Measurements from ENCODE around the gene CHCHD6.

Gene CHCHD6

GRCh38 chr3:126927401-126927750 lies 223.3 kb downstream of the CHCHD6 start:
- H3K4me1 ChIP-seq: no peaks in the 10 kb centered on the region
- TF ChIP-seq CTCF (IDR thresholded peaks at IDR 0.05): no peak
- no peak overlapping the region for H3K9ac ChIP-seq
- no peak overlapping the region for H3K4me3 ChIP-seq (ENCODE audit: low read depth, low read length)
- no peak overlapping the region for H2AFZ ChIP-seq
- H3K79me2 ChIP-seq: no peaks in the 10 kb centered on the region
- no peak overlapping the region for H3K27ac ChIP-seq
- H3K27me3 ChIP-seq (ENCODE audit: control insufficient read depth, insufficient read depth, low read length): no peaks in the 10 kb centered on the region
- no peaks in the 10 kb centered on the region for H3K9me3 ChIP-seq (ENCODE audit: control insufficient read depth, low read length)
- no peak overlapping the region for H3K4me2 ChIP-seq (ENCODE audit: low read length)
- no peaks in the 10 kb centered on the region for H3K36me3 ChIP-seq (ENCODE audit: control insufficient read depth, insufficient read depth, low read length)

- Histone ChIP-seq H3K9ac (no peak overlapping the region), H3K4me2 (ENCODE audit: low read length) (no peak overlapping the region), H3K27ac (no peak overlapping the region), H3K4me1 (no peaks in the 10 kb centered on the region), H3K36me3 (ENCODE audit: control insufficient read depth, insufficient read depth, low read length) (no peaks in the 10 kb centered on the region), H3K27me3 (ENCODE audit: control insufficient read depth, insufficient read depth, low read length) (no peaks in the 10 kb centered on the region), H3K79me2 (no peaks in the 10 kb centered on the region), H3K9me3 (ENCODE audit: control insufficient read depth, low read length) (no peaks in the 10 kb centered on the region), H2AFZ (no peak overlapping the region), H3K4me3 (ENCODE audit: low read depth, low read length) (no peak overlapping the region)
- TF ChIP-seq CTCF (IDR thresholded peaks at IDR 0.05): no peak
Measured at GRCh38 chr3:126927846-126928245, 223.8 kb downstream of the CHCHD6 start.

GRCh38 chr3:126928921-126929474 lies 225.0 kb downstream of the CHCHD6 start:
- Histone ChIP-seq H3K4me2 (ENCODE audit: low read length) (no peak overlapping the region), H3K9me3 (ENCODE audit: control insufficient read depth, low read length) (no peaks in the 10 kb centered on the region), H2AFZ (no peak overlapping the region), H3K27ac (no peak overlapping the region), H3K79me2 (no peaks in the 10 kb centered on the region), H3K4me3 (ENCODE audit: low read depth, low read length) (no peak overlapping the region), H3K36me3 (ENCODE audit: control insufficient read depth, insufficient read depth, low read length) (no peaks in the 10 kb centered on the region), H3K4me1 (no peaks in the 10 kb centered on the region), H3K9ac (no peak overlapping the region), H3K27me3 (ENCODE audit: control insufficient read depth, insufficient read depth, low read length) (no peaks in the 10 kb centered on the region)
- no peak for TF ChIP-seq CTCF (IDR thresholded peaks at IDR 0.05)

GRCh38 chr3:126930936-126931600 lies 227.0 kb downstream of the CHCHD6 start:
- no peaks in the 10 kb centered on the region for H3K36me3 ChIP-seq (ENCODE audit: control insufficient read depth, insufficient read depth, low read length)
- no peaks in the 10 kb centered on the region for H3K27me3 ChIP-seq (ENCODE audit: control insufficient read depth, insufficient read depth, low read length)
- no peak overlapping the region for H3K9ac ChIP-seq
- no peak for TF ChIP-seq CTCF (IDR thresholded peaks at IDR 0.05)
- H3K4me2 ChIP-seq (ENCODE audit: low read length): no peak overlapping the region
- H3K9me3 ChIP-seq (ENCODE audit: control insufficient read depth, low read length): no peaks in the 10 kb centered on the region
- no peaks in the 10 kb centered on the region for H3K4me1 ChIP-seq
- H2AFZ ChIP-seq: no peak overlapping the region
- H3K79me2 ChIP-seq: no peaks in the 10 kb centered on the region
- no peak overlapping the region for H3K4me3 ChIP-seq (ENCODE audit: low read depth, low read length)
- no peak overlapping the region for H3K27ac ChIP-seq

- Histone ChIP-seq H3K36me3 (ENCODE audit: control insufficient read depth, insufficient read depth, low read length) (no peaks in the 10 kb centered on the region), H3K79me2 (no peaks in the 10 kb centered on the region), H3K4me3 (ENCODE audit: low read depth, low read length) (no peak overlapping the region), H3K9ac (no peak overlapping the region), H3K4me2 (ENCODE audit: low read length) (no peak overlapping the region), H3K27me3 (ENCODE audit: control insufficient read depth, insufficient read depth, low read length) (no peaks in the 10 kb centered on the region), H3K27ac (no peak overlapping the region), H2AFZ (no peak overlapping the region), H3K4me1 (no peaks in the 10 kb centered on the region), H3K9me3 (ENCODE audit: control insufficient read depth, low read length) (no peaks in the 10 kb centered on the region)
- no peak for TF ChIP-seq CTCF (IDR thresholded peaks at IDR 0.05)
Measured at GRCh38 chr3:126931806-126932187, 227.8 kb downstream of the CHCHD6 start.
